ENCODE results near the gene SUPT20HL2. TPM values are rescaled to one million over a fixed set of nuclear protein-coding genes. Genes with fewer than 3 reads are reported as not detected.

The SUPT20HL2 gene
- total RNA-seq, 1 experiment from 2014 or later = not detected

DNA sequence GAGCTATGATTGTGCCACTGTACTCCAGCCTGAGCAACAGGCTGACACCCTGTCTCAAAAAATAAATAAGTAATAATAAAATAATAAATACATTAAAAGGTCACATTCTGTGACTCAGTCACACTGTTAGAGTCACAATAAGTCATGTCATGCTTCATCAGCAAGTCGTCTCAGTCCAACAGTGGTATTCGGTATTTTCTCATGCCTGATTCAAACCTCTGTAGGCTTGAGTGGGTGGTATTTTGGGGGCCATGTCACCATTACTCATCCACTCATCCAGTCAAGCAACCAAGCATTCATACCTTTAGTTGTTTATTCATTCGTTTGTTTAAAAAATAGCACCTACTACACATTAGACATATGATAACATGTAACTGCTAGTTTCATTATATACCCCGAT, 46.9 kb downstream of the SUPT20HL2 start:
- no TSS peak for BruUV-seq (replicated peaks)
- no peak for DNase-seq
- Histone ChIP-seq H3K27me3 (ENCODE audit: insufficient read depth, low read depth) (no peaks in the 10 kb centered on the region), H3K4me3 (no peak overlapping the region), H3K36me3 (ENCODE audit: low read depth) (no peaks in the 10 kb centered on the region), H4K20me1 (ENCODE audit: insufficient read depth) (no peaks in the 10 kb centered on the region), H3K4me1 (replicated peaks; ENCODE audit: insufficient read depth) (no peaks in the 10 kb centered on the region), H3K27ac (no peak overlapping the region), H3K79me2 (ENCODE audit: low read depth) (no peaks in the 10 kb centered on the region), H2AFZ (no peak overlapping the region), H3F3A (ENCODE audit: insufficient read depth, low read depth) (no peaks in the 10 kb centered on the region), H3K9me2 (ENCODE audit: insufficient read depth) (no peaks in the 10 kb centered on the region), H3K4me2 (no peak overlapping the region), H3K9me3 (ENCODE audit: insufficient read depth, low read depth) (no peaks in the 10 kb centered on the region)
- no peak for TF ChIP-seq EZH2 (IDR thresholded peaks at IDR 0.05; ENCODE audit: low read depth)
- CTCF ChIA-PET = interaction anchor here (0.5 kb wide), 1 partner anchor 103 kb away, joined by 3 read pairs; no protein-coding TSS in a partner anchor
- POLR2A ChIA-PET (ENCODE audit: unreplicated experiment) = no interaction called here
- intact Hi-C loops (cut with micrococcal nuclease; ENCODE audit: unreplicated experiment) = no loop called here

DNA sequence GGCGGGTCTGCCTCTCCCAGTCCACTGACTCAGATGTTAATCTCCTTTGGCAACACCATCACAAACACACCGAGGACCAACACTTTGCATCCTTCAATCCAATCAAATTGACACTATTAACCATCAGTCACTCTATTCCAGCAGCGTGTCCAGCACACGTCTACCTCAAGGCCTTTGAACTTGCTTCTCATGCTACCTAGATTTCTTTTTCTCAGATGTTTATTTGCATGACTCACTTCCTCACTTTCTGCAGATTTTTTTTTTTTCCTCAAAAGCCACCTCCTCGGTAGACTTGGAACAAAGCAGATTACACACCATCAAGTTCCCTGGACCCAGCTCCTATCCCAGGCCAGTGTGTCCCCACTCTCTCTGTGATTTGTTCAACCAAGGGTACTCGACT, 49.5 kb downstream of the SUPT20HL2 start:
- ChIA-PET CTCF (no interaction called here), POLR2A (ENCODE audit: unreplicated experiment) (no interaction called here)
- Histone ChIP-seq H3K9me2 (ENCODE audit: insufficient read depth) (no peaks in the 10 kb centered on the region), H3K4me1 (replicated peaks; ENCODE audit: insufficient read depth) (no peaks in the 10 kb centered on the region), H2AFZ (no peak overlapping the region), H3K79me2 (ENCODE audit: low read depth) (no peaks in the 10 kb centered on the region), H3K4me2 (no peak overlapping the region), H3K4me3 (no peak overlapping the region), H4K20me1 (ENCODE audit: insufficient read depth) (no peaks in the 10 kb centered on the region), H3K27me3 (ENCODE audit: insufficient read depth, low read depth) (no peaks in the 10 kb centered on the region), H3F3A (ENCODE audit: insufficient read depth, low read depth) (no peaks in the 10 kb centered on the region), H3K36me3 (ENCODE audit: low read depth) (no peaks in the 10 kb centered on the region), H3K9me3 (ENCODE audit: insufficient read depth, low read depth) (no peaks in the 10 kb centered on the region), H3K27ac (no peak overlapping the region)
- TF ChIP-seq EZH2 (IDR thresholded peaks at IDR 0.05; ENCODE audit: low read depth) = no peak
- TF ChIP-seq, protein P1, sequence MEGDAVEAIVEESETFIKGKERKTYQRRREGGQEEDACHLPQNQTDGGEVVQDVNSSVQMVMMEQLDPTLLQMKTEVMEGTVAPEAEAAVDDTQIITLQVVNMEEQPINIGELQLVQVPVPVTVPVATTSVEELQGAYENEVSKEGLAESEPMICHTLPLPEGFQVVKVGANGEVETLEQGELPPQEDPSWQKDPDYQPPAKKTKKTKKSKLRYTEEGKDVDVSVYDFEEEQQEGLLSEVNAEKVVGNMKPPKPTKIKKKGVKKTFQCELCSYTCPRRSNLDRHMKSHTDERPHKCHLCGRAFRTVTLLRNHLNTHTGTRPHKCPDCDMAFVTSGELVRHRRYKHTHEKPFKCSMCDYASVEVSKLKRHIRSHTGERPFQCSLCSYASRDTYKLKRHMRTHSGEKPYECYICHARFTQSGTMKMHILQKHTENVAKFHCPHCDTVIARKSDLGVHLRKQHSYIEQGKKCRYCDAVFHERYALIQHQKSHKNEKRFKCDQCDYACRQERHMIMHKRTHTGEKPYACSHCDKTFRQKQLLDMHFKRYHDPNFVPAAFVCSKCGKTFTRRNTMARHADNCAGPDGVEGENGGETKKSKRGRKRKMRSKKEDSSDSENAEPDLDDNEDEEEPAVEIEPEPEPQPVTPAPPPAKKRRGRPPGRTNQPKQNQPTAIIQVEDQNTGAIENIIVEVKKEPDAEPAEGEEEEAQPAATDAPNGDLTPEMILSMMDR (conservative IDR thresholded peaks at IDR 0.05) = no peak
- intact Hi-C loops (cut with micrococcal nuclease; ENCODE audit: unreplicated experiment) = no loop called here
- no peak for DNase-seq
- BruUV-seq (replicated peaks) = no TSS peak

- H3K9me2 ChIP-seq (ENCODE audit: insufficient read depth) = no peaks in the 10 kb centered on the region
- H3K79me2 ChIP-seq (ENCODE audit: low read depth) = no peaks in the 10 kb centered on the region
- H3K27me3 ChIP-seq (ENCODE audit: insufficient read depth, low read depth) = no peaks in the 10 kb centered on the region
- no peak overlapping the region for H3K27ac ChIP-seq
- no peak overlapping the region for H3K4me3 ChIP-seq
- H3K4me2 ChIP-seq = no peak overlapping the region
- H3K36me3 ChIP-seq (ENCODE audit: low read depth) = no peaks in the 10 kb centered on the region
- TF ChIP-seq EZH2 (IDR thresholded peaks at IDR 0.05; ENCODE audit: low read depth) = no peak
- TF ChIP-seq, protein P1 (conservative IDR thresholded peaks at IDR 0.05) = no peak
- no peaks in the 10 kb centered on the region for H3K9me3 ChIP-seq (ENCODE audit: insufficient read depth, low read depth)
- ChIA-PET POLR2A (ENCODE audit: unreplicated experiment) (no interaction called here), CTCF (no interaction called here)
- no peaks in the 10 kb centered on the region for H3F3A ChIP-seq (ENCODE audit: insufficient read depth, low read depth)
- intact Hi-C loops (cut with micrococcal nuclease; ENCODE audit: unreplicated experiment) = no loop called here
- DNase-seq = no peak
- H3K4me1 ChIP-seq (replicated peaks; ENCODE audit: insufficient read depth) = no peaks in the 10 kb centered on the region
- no peak overlapping the region for H2AFZ ChIP-seq
- no peaks in the 10 kb centered on the region for H4K20me1 ChIP-seq (ENCODE audit: insufficient read depth)
- no TSS peak for BruUV-seq (replicated peaks)
Measured at GRCh38 chrX:24262309-24262708, 51.6 kb downstream of the SUPT20HL2 start.

Other genes with a start within 250 kb of the SUPT20HL2 start
- gene ZFX, start 164.3 kb downstream of the SUPT20HL2 start, total RNA-seq (2021) = 39.1 and 39.6 TPM in 2 replicates
- not detected in 2 replicates for gene SUPT20HL1, start 46.6 kb upstream of the SUPT20HL2 start, total RNA-seq (2021)
- gene PDK3, start 151.2 kb upstream of the SUPT20HL2 start, total RNA-seq (2021) = 12.5 and 19.4 TPM in 2 replicates

Data from PC-9 (cell line).